ENCODE measurements around the gene ASAH2B. TPM values are rescaled to one million over a fixed set of nuclear protein-coding genes. Genes with fewer than 3 reads are reported as not detected.
"Not testable (repeated sequence)": the region's sequence is repeated elsewhere in the genome, so short reads cannot be mapped to it uniquely, and the experiment has no call there.

The ASAH2B gene
- total RNA-seq = 2.2 and 4.1 TPM in 2 replicates

DNA sequence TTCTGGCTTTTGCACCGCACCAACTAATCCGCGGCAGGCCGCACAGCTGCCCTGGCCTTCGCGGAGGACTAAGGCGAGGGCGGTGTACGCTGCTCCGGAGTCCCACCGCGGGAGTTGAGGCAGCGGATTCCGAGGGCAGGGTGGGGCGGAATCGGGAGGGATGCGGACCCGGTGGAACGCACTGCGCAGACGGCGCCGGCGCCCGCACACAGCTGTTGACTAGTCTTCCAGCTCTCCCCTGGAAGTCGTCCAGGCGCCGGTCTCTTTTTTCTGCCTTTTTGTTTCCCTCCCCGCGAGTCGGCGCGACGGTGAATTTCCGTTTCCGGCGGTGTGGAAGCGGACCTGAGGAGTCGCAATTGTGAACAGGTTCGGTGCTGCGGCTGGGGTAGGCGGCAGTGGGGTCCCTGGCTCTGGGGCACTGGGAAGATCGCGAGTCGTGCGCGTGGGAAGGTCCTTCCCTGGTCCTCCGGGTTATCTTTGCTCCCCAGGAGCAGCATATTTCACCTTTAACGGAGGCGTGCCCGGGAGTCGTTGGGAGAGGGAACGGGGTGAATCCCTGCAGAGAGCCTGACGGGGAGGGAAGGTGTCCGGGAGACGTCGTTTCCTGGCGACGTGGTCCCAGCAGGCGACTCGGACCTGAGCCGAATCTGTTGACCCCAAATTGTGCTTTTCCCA is at the start of gene ASAH2B:
Gene ASAH2B, plus strand, starts transcription at position 319 of the 675 bp plus-strand sequence. CDS start 5,195 bp downstream, outside the sequence.
- intact Hi-C loops (cut with micrococcal nuclease) = loop anchor here (1.0 kb wide), 3 partner anchors 102 to 321 kb away; no protein-coding TSS in a partner anchor

DNA sequence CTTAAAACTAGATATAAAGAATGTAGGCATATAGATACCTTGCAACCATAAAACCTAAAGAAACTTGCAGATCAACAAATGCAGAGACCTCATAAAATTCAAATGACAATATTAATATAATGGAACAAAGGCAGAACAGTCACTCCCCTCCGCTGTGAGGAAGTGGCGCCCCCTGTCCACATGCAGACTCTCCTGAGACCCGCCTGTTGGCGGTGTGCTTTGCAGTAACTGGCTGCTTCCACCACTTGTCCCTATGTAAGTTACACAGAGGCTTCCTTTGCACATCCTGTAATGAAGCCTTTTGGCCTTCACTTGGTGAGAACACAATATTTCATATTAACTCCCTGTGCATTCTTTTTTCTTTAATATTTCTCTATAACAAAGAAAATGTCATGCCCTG is 41.9 kb upstream of the ASAH2B start:
- intact Hi-C loops (cut with micrococcal nuclease) = not testable (repeated sequence)

DNA sequence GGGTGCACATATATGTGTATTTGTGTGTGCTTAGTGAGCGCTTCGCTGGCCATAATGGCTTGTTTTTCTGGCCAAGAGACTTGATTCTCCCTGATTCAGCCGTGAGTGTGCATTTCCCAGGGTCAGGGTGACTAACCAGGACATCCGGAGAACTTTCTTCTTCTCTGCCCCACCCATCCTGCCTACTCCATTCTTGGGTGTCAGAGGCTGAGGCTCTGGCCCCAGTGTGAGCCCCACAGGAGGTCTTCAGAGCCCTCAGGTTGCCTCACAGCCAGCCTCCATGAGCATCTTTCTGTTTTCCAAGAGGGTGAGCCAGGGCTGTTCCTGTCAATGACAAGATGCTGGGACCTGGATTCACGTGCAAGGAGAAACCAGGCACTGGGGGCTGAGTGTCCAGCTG is 37.8 kb upstream of the ASAH2B start:
- intact Hi-C loops (cut with micrococcal nuclease) = not testable (repeated sequence)

DNA sequence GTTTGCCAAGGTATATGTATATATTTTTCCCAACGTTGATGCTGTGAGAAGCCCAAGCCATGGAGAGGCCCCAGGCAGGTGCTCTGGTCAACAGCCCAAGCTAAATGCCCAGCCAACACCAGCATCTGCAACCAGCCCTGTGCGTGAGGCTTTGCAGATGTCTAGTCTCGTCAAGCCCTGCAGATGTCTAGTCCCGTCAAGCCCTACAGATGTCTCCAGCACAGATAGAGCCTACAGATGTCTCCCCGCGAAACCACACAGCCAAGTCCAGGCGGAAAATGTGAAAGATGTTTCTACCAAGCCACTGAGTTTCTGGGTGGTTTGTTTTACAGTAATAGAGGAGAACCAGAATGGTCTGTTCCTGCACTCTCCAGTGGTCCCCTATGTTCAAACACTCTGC is 36.7 kb upstream of the ASAH2B start:
- intact Hi-C loops (cut with micrococcal nuclease) = not testable (repeated sequence)

DNA sequence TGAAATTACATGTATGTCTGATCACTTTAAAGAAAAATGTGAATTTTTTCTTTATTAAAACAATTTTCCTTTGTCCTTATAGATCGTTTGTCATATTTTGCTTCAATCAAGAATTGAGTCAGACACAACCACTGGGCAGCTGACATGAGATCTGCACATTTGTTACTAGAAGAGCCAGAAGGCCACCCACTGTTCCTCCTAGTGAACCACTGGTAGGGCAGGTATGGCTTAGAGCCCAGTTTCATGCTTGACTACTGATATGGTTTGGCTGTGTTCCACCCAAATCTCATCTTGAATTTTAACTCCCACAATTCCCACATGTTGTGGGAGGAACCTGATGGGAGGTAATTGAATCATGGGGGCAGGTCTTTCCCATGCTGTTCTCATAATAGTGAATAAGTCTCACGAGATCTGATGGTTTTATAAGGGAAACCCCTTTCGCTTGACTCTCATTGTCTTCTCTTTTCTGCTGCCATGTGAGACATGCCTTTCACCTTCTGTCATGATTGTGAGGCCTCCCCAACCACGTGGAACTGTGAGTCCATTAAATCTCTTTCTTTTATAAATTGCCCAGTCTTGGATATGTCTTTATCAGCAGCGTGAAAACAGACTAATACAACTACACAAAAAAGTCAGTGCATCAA is 35.2 kb upstream of the ASAH2B start:
- intact Hi-C loops (cut with micrococcal nuclease) = not testable (repeated sequence)

DNA sequence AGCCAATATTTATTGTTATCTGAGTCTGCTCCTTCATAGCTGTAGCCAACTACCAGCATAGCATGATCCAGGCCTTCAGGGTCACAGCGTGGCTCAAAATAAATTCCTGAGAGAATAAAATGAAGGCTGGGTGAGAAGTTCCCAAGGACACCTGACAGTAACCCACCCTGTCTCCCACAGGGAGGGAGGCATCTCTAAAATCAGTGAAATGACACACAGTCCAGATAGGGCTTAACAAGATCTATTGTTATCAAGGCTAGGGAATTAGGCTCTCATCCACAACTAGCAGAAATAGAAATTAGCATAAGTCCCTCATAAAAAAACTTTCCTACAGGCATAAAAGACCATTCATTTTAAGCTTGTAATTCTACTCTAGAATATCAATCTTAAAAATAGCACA is 33.7 kb upstream of the ASAH2B start:
- intact Hi-C loops (cut with micrococcal nuclease) = not testable (repeated sequence)

DNA sequence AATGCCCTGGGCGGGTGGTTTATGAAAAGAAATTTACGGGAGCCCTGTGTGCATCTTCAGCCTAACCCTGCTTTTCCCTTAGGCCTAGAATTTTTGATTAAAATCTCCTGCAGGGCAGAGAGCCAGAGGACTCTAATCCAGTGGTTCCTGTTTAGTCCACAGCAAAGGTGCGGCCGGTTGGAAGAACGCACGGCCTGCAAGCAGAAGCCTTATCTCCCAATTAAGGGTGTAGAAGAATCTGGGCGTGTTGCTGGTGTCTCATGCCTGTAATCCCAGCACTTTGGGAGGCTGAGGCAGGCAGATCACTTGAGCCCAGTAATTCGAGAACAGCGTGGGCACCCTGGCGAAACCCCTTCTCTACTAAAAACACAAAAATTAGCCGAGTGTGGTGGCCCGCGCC is 29.5 kb upstream of the ASAH2B start:
- intact Hi-C loops (cut with micrococcal nuclease) = not testable (repeated sequence)

DNA sequence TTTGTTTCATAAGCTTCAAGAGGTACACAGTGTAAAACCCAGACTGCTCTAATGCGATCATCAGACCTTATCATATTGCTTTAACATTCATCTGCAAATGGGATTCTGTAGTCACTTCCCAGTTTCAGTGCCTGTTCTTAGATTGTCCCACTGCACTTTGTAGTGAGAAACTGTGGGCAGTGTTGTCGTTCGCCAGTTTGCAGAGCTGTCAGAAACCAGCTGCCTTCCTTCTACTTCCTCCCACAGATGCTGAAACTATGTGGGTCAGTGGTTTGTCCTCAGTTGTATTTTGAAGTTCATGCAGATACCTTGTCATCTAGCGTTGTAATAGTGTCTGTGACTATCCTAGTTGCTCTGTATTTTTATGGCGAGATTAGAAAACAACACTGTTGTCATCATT is 15.9 kb upstream of the ASAH2B start:
- intact Hi-C loops (cut with micrococcal nuclease) = loop anchor here (10.0 kb wide), 1 partner anchor 49 kb away; no protein-coding TSS in a partner anchor

DNA sequence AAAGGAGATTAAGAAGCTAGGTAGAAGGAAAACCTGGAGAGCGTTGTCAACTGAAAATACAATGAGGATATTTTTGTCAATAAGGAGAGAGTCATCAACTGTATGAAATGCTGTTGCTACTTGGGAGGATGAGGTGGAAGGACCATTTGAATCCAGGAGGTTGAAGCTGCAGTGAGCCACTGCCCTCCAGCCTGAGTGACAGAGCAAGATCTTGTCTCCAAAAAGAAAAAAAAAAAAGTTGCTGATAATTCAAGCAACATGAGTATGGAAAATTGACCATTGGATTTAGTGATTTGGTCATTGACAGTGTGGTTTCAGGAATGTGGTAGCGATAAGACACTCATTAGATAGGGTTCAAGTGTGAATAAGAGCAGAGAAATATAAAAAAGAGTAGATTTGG is 11.6 kb upstream of the ASAH2B start:
- intact Hi-C loops (cut with micrococcal nuclease) = loop anchor here (10.0 kb wide), 1 partner anchor 53 kb away; no protein-coding TSS in a partner anchor

DNA sequence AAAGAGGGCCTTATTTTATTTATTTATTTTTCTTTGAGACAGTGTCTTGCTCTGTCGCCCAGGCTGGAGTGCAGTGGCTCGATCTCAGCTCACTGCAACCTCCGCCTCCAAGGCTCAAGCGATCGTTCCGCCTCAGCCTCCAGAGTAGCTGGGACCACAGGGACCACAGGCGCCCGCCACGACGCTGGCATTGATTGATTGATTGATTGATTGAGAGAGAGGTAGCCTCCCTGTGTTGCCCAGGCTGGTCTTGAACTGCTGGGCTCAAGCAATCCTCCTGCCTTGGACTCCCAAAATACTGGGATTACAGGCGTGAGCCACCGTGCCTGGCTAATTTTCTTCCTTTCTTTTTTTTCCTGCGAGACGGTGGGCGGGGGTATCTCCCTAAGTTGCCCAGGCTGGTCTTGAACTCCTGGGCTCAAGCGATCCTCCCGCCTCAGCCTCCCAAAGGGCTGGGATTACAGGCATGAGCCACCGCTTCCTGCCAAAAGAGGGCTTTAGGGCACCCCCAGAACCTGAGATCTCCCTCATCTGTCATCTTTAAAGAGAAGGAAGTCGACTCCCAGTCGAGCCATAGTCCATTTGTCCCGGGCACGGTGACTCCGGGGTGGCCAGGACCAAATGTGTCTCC is 634 bp upstream of the ASAH2B start:
- intact Hi-C loops (cut with micrococcal nuclease) = loop anchor here (1.0 kb wide), 1 partner anchor 102 kb away; no protein-coding TSS in a partner anchor

DNA sequence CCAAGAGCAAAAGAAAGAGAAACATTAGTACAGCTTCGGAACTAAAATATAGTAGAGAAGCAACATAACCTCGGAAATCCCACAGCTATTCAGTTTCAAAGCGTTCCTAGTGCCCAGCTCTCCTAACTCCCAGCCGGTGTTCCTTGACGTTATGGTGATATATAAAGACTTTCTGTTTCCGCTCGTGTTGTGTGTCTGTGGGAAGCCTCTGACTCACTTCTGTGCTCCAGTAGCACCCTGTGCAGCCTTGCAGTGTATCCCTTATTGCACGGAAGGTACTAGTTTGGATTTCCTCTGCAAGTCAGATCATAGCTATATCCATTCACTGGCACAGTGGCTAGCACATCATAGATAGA is 535 bp downstream of the ASAH2B start:
- intact Hi-C loops (cut with micrococcal nuclease) = loop anchor here (1.0 kb wide), 2 partner anchors 115 to 322 kb away; no protein-coding TSS in a partner anchor

DNA sequence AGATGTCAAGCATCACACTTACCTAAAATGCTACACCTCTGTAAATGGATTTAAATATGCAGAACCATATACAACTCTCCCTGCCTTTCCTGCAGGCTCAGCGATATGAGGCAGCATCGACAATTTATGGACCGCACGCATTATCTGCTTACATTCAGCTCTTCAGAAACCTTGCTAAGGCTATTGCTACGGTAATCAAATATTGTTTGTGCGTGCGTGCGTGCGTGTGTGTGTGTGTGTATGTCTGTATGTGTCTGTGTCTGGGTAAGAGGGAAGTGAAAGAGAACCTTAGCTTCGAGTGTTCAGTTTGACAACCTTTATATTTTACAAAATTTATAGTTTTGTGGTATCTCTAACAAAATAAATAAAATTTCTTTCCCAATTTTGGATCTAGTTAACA is 3.1 kb downstream of the ASAH2B start:
- intact Hi-C loops (cut with micrococcal nuclease) = not testable (repeated sequence)

DNA sequence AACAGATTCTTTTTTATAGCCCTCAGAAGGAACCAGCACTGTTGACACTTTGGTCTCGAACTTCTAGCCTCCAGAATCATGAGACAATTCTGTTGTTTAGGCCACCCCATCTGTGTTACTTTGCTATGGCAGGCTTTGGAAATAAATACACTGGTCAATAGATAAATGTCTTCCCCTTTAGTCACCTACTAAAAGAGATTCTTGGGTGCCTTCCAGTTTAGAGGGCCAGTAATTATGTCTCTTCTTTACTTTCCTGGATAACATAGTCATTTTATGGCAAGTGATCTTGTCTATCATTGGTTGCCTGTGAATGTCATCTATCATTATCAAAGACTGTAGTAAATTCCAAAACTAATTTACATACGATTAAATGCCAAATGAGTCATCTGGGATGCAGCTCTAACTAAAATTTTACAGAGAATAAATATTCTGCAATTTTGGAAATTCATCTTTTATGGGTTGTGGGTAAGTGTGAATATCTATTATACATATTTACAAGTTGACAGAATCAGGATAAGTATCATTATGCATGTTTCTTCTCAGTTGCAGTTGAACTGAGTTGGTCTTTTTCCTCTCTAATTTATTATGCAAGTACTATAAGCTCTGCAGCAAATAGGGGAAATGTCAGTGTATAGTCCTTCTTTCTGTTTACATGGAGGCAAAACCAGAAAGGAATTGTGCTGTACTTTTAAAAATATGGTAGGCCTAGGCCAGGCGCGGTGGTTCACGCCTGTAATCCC is 27.2 kb downstream of the ASAH2B start:
- intact Hi-C loops (cut with micrococcal nuclease) = not testable (repeated sequence)

DNA sequence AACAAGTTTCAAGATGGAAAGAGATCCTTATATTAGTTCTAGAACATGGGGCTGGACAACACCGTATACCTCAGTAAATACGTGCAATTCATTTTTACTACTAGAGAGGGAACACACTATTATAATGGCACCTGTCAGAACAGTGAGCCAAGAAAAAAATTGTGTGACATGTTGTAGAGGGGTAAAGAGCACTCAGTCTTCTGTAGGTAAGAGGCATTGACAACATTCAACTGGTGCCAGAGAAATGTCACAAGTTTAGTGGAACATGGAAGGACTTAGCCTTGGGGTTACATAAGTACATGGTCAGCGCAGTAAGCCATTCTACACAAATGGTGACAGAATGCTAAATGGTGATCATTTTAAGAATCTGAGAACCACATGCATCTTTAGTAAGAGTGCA is 32.3 kb downstream of the ASAH2B start:
- intact Hi-C loops (cut with micrococcal nuclease) = not testable (repeated sequence)

DNA sequence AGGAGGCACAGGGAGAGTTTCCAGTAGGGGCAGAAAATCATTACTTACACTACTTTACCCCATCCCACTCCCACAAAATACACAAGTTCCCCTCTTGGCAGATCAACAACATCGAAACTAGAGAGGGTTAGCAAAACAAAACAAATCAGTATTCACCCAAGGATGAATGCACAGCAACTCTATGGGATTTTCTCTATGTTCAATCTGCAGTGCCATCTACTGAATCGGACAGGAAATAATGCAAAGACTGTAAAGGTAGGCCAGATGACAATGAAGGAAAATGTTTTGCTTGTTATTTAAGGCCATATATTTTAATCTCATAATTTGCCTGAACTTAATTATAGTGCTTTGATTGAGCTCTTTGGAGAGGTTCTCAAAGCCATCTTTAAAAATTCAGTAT is 35.1 kb downstream of the ASAH2B start:
- intact Hi-C loops (cut with micrococcal nuclease) = not testable (repeated sequence)

DNA sequence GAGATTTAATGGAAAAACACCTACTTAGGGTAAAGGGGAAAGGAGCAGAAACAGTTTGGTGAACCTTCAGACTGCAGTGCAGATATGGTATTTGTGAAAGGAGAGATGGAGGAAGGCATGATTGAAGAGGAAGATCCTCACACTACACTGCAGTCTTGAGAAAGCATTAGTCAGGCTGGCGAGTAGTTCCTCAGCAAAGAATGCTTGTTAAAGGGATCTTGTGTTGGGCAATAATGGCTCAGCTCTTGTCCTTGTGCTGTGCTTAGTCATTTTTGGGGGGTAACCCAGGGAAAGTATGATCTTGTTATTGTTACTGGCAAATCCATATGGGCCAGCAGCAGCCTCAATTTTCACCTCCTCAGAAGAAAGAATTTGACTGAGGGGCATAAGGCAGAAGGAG is 40.3 kb downstream of the ASAH2B start:
- intact Hi-C loops (cut with micrococcal nuclease) = not testable (repeated sequence)

DNA sequence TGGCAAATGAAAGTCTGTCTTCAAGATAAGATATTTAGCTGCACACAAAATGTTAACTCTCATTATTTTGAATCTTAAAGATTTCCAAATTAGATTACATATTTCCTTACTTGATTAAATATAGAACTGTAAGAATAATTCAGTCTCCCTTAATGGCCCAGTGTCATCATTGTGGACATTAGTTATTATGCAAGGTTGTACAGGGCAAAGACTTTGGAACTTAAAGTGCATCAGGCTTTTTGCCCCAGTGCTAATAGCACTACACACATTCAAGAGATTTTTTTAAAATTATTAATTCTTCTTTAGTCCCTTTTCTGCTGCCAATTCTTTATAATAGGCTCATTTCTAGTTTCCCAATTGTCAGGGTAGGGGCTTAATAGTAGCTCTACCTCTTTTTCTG is 42.3 kb downstream of the ASAH2B start:
- intact Hi-C loops (cut with micrococcal nuclease) = not testable (repeated sequence)

DNA sequence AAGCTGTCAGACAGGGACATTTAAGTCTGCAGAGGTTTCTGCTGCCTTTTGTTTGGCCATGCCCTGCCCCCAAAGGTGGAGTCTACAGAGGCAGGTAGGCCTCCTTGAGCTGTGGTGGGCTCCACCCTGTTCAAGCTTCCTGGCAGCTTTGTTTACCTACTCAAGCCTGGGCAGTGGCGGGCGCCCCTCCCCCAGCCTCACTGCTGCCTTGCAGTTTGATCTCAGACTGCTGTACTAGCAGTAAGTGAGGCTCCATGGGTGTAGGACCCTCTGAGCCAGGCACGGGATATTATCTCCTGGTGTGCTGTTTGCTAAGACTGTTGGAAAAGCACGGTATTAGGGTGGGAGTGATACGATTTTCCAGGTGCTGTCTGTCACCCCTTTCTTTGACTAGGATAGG is 48.2 kb downstream of the ASAH2B start:
- intact Hi-C loops (cut with micrococcal nuclease) = not testable (repeated sequence)

DNA sequence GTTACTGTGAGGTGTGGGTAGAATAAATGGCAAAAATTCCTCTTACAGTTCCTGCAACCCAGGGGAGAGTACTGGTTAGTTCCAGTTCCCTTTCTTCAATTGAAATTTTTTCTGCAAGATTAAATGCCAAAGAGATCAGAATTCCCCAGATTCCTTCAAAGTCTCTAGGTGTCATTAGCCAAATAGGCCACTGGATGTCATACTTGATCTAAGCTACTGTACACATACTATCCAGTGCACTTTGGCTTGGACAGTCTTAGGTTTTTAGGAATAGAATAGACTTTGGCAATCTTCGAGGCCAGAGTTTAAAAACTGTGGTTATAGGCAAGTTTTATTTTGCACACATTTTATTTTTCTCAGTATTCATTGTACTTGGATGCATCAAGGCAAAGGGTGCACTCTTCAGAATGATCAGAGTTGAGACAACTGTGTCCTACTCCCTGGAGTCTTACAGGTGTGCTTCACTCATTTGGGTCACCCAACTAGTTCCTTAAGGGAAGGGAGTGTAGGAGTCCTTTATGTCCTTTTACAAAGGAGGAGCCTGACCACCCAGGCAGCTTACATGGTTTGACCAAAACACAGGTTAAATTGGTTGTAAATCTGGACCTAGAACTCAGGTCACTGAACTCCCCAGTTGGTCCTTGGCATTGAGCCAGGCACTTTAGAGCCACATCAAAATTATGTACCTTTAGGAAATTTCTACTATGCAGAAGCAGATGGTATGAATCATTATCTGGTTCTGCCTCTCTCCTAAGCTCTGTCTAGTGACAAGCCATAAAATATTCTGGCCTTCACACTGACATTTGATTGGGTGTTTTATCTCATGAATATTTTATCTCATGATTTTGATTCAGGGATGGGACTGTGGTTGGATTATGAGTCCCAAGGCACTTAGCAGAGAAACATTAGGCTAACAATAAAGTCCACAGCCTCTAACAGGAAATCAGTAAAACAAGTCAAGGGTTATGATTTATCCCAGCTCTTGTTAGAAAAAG is 49.5 kb downstream of the ASAH2B start:
- intact Hi-C loops (cut with micrococcal nuclease) = no loop called here

DNA sequence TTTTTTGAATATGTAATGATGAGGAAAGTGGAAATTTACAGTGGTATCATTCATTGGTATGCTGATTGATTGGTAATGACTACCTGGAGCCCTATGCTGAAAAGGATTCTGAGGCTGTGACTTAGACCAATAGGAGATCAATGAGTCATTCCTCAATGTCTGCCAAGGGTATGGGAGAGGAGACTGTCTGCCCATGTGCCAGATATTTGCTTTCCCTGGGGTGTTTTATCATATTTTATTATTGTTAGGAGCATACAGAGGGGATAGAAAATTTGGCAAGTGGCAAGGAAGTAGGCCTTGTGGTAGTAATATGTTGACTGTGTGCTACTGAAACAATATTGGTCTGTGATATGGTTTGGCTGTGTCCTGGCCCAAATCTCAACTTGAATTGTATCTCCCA is 54.8 kb downstream of the ASAH2B start:
- intact Hi-C loops (cut with micrococcal nuclease) = no loop called here
